Esophagus mucosa (tissue), 1 donor: ENCODE measurements around the gene COL16A1. TPM values are rescaled to one million over a fixed set of nuclear protein-coding genes. Genes with fewer than 3 reads are reported as not detected.
A peak's percentile ranks its signal among the peaks of the same experiment; 100 is the strongest.

Source experiments
- ATAC-seq: fragments of 200-7000 bp; cut with Tn5 transposase; one replicate; pipeline ENCODE4 v1.9.1; 2020
- total RNA-seq: library from RNA; stranded (reverse); gene quantifications from one replicate; pipeline ENCODE4 v1.2.4, GENCODE V29; 2023
- donor health status: DM: yes; HTN: yes; CAD: no.

The COL16A1 gene
- 11.8 TPM for total RNA-seq

GRCh38 chr1:31703431-31704270 lies at the start of gene COL16A1:
Gene COL16A1 (minus strand): TSS chr1:31704017. CDS start chr1:31702193, 1,824 bp downstream.
- peak; percentile 54 for ATAC-seq

GRCh38 chr1:31752952-31753475 lies 49.2 kb upstream of the COL16A1 start:
- ATAC-seq = no peak

- no peak for ATAC-seq
These were observed 48.4 kb upstream of the COL16A1 start for GRCh38 chr1:31752258-31752657.

GRCh38 chr1:31751822-31752241 lies 48.0 kb upstream of the COL16A1 start:
- ATAC-seq = no peak

- ATAC-seq = no peak
These were observed 47.2 kb upstream of the COL16A1 start for GRCh38 chr1:31750858-31751510.

- ATAC-seq = no peak
These were observed 46.2 kb upstream of the COL16A1 start for GRCh38 chr1:31749785-31750735.

- ATAC-seq = no peak
These were observed 44.5 kb upstream of the COL16A1 start for GRCh38 chr1:31748365-31748764.

- ATAC-seq = no peak
These were observed 43.5 kb upstream of the COL16A1 start for GRCh38 chr1:31747304-31747703.

- no peak for ATAC-seq
These were observed 42.9 kb upstream of the COL16A1 start for GRCh38 chr1:31746687-31747086.

- no peak for ATAC-seq
These were observed 42.3 kb upstream of the COL16A1 start for GRCh38 chr1:31745946-31746670.

GRCh38 chr1:31745096-31745945 lies 41.5 kb upstream of the COL16A1 start:
- ATAC-seq = peak; percentile 69

- ATAC-seq = peak; percentile 26
These were observed 40.5 kb upstream of the COL16A1 start for GRCh38 chr1:31744165-31744888.

- no peak for ATAC-seq
These were observed 38.8 kb upstream of the COL16A1 start for GRCh38 chr1:31742462-31743212.

- ATAC-seq = peak; percentile 68
These were observed 35.5 kb upstream of the COL16A1 start for GRCh38 chr1:31739346-31739745.

- ATAC-seq = peak; percentile 76
These were observed 32.9 kb upstream of the COL16A1 start for GRCh38 chr1:31736675-31737074.

- no peak for ATAC-seq
These were observed 31.8 kb upstream of the COL16A1 start for GRCh38 chr1:31735571-31735970.

GRCh38 chr1:31734582-31735107 lies 30.8 kb upstream of the COL16A1 start:
- ATAC-seq = no peak

GRCh38 chr1:31733389-31734219 lies 29.8 kb upstream of the COL16A1 start:
- ATAC-seq = no peak
